HEK293 (cell line): ENCODE measurements around the gene MRPL30.
A peak's percentile ranks its signal among the peaks of the same experiment; 100 is the strongest.

ENCODE experiments used
- BCL11A ChIP-seq: fragments of 450-650 bp; formaldehyde crosslinking; IDR thresholded peaks from 2 replicates; pipeline ENCODE4 v1.5.1; 2016; ENCODE audit warnings: low read depth, missing biosample characterization, missing genetic modification characterization
- GLIS1 ChIP-seq: fragments of 450-650 bp; formaldehyde crosslinking; IDR thresholded peaks from 2 replicates; pipeline ENCODE4 v1.5.1; 2016; ENCODE audit warnings: missing biosample characterization, missing genetic modification characterization
- HOXA7 ChIP-seq: sonication (generic); formaldehyde crosslinking; IDR thresholded peaks from 2 replicates; pipeline ENCODE4 v1.8.1; 2022; ENCODE audit warnings: missing genetic modification reagents, borderline replicate concordance
- HOXD13 ChIP-seq: sonication (generic); formaldehyde crosslinking; IDR thresholded peaks from 2 replicates; pipeline ENCODE4 v1.8.0; 2022; ENCODE audit warnings: missing genetic modification reagents, borderline replicate concordance
- IKZF3 ChIP-seq: fragments of 450-650 bp; IDR thresholded peaks from 2 replicates; pipeline ENCODE4 v1.5.0; 2018; ENCODE audit warnings: missing biosample characterization, mild to moderate bottlenecking, missing genetic modification characterization, moderate library complexity
- KLF16 ChIP-seq: fragments of 450-650 bp; formaldehyde crosslinking; IDR thresholded peaks from 2 replicates; pipeline ENCODE4 v1.5.1; 2017; ENCODE audit warnings: missing biosample characterization, missing genetic modification characterization
- KLF7 ChIP-seq: fragments of 450-650 bp; formaldehyde crosslinking; IDR thresholded peaks from 2 replicates; pipeline ENCODE4 v1.5.1; 2016; ENCODE audit warnings: missing biosample characterization, missing genetic modification characterization, borderline replicate concordance
- MYNN ChIP-seq: fragments of 450-650 bp; formaldehyde crosslinking; IDR thresholded peaks from 2 replicates; pipeline ENCODE4 v1.5.1; 2016; ENCODE audit warnings: missing biosample characterization, missing genetic modification characterization, borderline replicate concordance
- SALL2 ChIP-seq: fragments of 450-650 bp; formaldehyde crosslinking; IDR thresholded peaks from 2 replicates; pipeline ENCODE4 v1.5.0; 2017; ENCODE audit warnings: missing biosample characterization, mild to moderate bottlenecking, missing genetic modification characterization, borderline replicate concordance
- SP3 ChIP-seq: fragments of 450-650 bp; formaldehyde crosslinking; IDR thresholded peaks from 2 replicates; pipeline ENCODE4 v1.5.1; 2016; ENCODE audit warnings: missing biosample characterization, missing genetic modification characterization
- ZBTB8A ChIP-seq: fragments of 450-650 bp; formaldehyde crosslinking; IDR thresholded peaks from 2 replicates; pipeline ENCODE4 v1.5.1; 2016; ENCODE audit warnings: missing biosample characterization, missing genetic modification characterization
- ZFP3 ChIP-seq: fragments of 450-650 bp; formaldehyde crosslinking; IDR thresholded peaks from 2 replicates; pipeline ENCODE4 v1.5.1; 2016; ENCODE audit warnings: low read depth, missing biosample characterization, missing genetic modification characterization
- ZIC2 ChIP-seq: fragments of 450-650 bp; formaldehyde crosslinking; IDR thresholded peaks from 2 replicates; pipeline ENCODE4 v1.5.1; 2016; ENCODE audit warnings: missing biosample characterization, missing genetic modification characterization
- ZNF175 ChIP-seq: fragments of 450-650 bp; formaldehyde crosslinking; IDR thresholded peaks from 2 replicates; pipeline ENCODE4 v1.5.1; 2016; ENCODE audit warnings: missing biosample characterization, missing genetic modification characterization
- ZNF221 ChIP-seq: fragments of 450-650 bp; formaldehyde crosslinking; IDR thresholded peaks from 2 replicates; pipeline ENCODE4 v1.5.1; 2017; ENCODE audit warnings: missing biosample characterization, missing genetic modification characterization, borderline replicate concordance
- ZNF266 ChIP-seq: fragments of 450-650 bp; formaldehyde crosslinking; IDR thresholded peaks from 2 replicates; pipeline ENCODE4 v1.5.1; 2016; ENCODE audit warnings: missing biosample characterization, missing genetic modification characterization, low read depth
- ZNF354C ChIP-seq: fragments of 450-650 bp; formaldehyde crosslinking; IDR thresholded peaks from 2 replicates; pipeline ENCODE4 v1.5.1; 2016; ENCODE audit warnings: missing biosample characterization, missing genetic modification characterization, low read depth, borderline replicate concordance
- ZNF473 ChIP-seq: fragments of 450-650 bp; formaldehyde crosslinking; IDR thresholded peaks from 2 replicates; pipeline ENCODE4 v1.5.1; 2017; ENCODE audit warnings: missing biosample characterization, missing genetic modification characterization
- ZNF521 ChIP-seq: fragments of 450-650 bp; formaldehyde crosslinking; IDR thresholded peaks from 2 replicates; pipeline ENCODE4 v1.5.1; 2017; ENCODE audit warnings: missing biosample characterization, mild to moderate bottlenecking, missing genetic modification characterization
- ZNF571 ChIP-seq: fragments of 450-650 bp; formaldehyde crosslinking; IDR thresholded peaks from 2 replicates; pipeline ENCODE4 v1.5.0; 2017; ENCODE audit warnings: missing biosample characterization, missing genetic modification characterization
- ZNF585B ChIP-seq: fragments of 450-650 bp; formaldehyde crosslinking; IDR thresholded peaks from 2 replicates; pipeline ENCODE4 v1.5.1; 2016; ENCODE audit warnings: missing biosample characterization, missing genetic modification characterization
- ZNF747 ChIP-seq: fragments of 450-650 bp; formaldehyde crosslinking; IDR thresholded peaks from 2 replicates; pipeline ENCODE4 v1.5.1; 2016; ENCODE audit warnings: missing biosample characterization, missing genetic modification characterization
- ZNF776 ChIP-seq: fragments of 450-650 bp; formaldehyde crosslinking; IDR thresholded peaks from 2 replicates; pipeline ENCODE4 v1.5.0; 2017; ENCODE audit warnings: missing biosample characterization, missing genetic modification characterization, borderline replicate concordance
- ZNF791 ChIP-seq: fragments of 450-650 bp; formaldehyde crosslinking; IDR thresholded peaks from 2 replicates; pipeline ENCODE4 v1.5.1; 2016; ENCODE audit warnings: missing biosample characterization, missing genetic modification characterization
- ZSCAN23 ChIP-seq: fragments of 450-650 bp; formaldehyde crosslinking; IDR thresholded peaks from 2 replicates; pipeline ENCODE4 v1.5.1; 2016; ENCODE audit warnings: missing biosample characterization, missing genetic modification characterization
- ZXDB ChIP-seq: fragments of 450-650 bp; formaldehyde crosslinking; IDR thresholded peaks from 2 replicates; pipeline ENCODE4 v1.5.1; 2016; ENCODE audit warnings: missing biosample characterization, missing genetic modification characterization
- TF ChIP-seq, protein P1 (sequence below): fragments of 450-650 bp; formaldehyde crosslinking; IDR thresholded peaks from 2 replicates; pipeline ENCODE4 v1.5.1; 2016; ENCODE audit warnings: missing biosample characterization, missing genetic modification characterization, borderline replicate concordance
- TF ChIP-seq, protein P2 (sequence below): fragments of 450-650 bp; formaldehyde crosslinking; IDR thresholded peaks from 2 replicates; pipeline ENCODE4 v1.5.1; 2016; ENCODE audit warnings: missing biosample characterization, missing genetic modification characterization
- TF ChIP-seq, protein P3 (sequence below): fragments of 450-650 bp; formaldehyde crosslinking; IDR thresholded peaks from 2 replicates; pipeline ENCODE4 v1.5.1; 2016; ENCODE audit warnings: missing biosample characterization, missing genetic modification characterization
- TF ChIP-seq, protein P4 (sequence below): fragments of 450-650 bp; formaldehyde crosslinking; IDR thresholded peaks from 2 replicates; pipeline ENCODE4 v1.5.1; 2016; ENCODE audit warnings: missing biosample characterization, missing genetic modification characterization
- TF ChIP-seq, protein P5 (sequence below): fragments of 450-650 bp; formaldehyde crosslinking; IDR thresholded peaks from 2 replicates; pipeline ENCODE4 v1.5.1; 2016; ENCODE audit warnings: missing biosample characterization, missing genetic modification characterization

Gene MRPL30

DNA sequence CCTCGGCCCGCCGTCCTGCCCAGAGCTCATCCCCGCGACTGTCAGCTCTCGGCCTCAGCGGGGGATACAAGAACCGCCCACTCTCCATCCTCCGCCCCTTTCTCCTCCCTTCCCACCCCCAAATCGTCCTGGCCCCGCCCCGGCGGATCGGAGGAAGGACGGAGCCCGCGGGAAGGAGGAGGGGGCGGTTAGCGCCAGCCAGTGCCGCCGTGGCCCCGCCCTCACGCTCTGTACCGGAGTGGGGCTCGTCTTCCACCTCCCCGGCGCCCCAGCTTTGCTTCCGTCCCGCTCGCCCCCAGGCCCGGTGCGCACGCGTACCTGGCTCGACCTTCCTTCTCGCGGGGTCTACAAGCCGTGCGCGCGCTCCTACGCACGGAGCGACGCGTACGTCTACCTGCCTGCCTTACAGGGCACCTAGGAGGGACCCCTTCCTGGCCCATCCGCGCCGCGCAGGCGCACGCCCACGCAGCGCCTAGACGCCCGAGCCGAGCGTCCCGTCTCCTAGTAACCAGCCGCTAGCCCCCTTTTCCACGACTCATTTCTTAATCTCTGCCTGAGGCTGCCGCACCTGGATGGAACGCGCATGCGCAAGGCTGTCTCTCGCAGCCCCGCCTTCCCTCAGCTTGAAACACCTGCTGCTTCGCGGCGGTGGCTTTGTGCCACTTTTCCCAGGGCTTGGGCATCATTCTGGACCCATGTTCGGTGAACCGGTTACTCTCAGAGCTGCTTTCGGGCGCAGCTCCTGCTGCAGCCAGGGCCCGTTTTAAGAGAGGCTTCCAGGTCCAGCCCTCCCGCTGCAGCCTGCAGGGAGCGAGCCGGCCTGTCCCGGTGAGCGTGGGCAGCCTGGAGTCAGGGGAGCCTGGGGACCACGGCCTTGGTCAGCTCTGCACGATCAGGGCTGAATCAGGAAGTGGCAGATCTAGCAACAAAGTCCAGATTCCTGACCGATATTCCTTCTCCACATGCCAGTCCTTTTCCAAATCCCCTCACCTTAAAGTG lies 39.6 kb upstream of the MRPL30 start, which contains the start of gene C2orf15 (continued):
- TF ChIP-seq, protein P1, sequence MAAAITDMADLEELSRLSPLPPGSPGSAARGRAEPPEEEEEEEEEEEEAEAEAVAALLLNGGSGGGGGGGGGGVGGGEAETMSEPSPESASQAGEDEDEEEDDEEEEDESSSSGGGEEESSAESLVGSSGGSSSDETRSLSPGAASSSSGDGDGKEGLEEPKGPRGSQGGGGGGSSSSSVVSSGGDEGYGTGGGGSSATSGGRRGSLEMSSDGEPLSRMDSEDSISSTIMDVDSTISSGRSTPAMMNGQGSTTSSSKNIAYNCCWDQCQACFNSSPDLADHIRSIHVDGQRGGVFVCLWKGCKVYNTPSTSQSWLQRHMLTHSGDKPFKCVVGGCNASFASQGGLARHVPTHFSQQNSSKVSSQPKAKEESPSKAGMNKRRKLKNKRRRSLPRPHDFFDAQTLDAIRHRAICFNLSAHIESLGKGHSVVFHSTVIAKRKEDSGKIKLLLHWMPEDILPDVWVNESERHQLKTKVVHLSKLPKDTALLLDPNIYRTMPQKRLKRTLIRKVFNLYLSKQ, result no peak
- no peak for TF ChIP-seq SALL2 (tag by site-specific recombination)
- peak; percentile 4; the same call in 1 of the 2 replicates for TF ChIP-seq KLF16 (tag by site-specific recombination)
- 0 out of 2 replicates have a peak, but pooled peaks have one; percentile 13 for TF ChIP-seq IKZF3 (tag by site-specific recombination)
- peak; percentile 78 for TF ChIP-seq ZBTB8A (tag by site-specific recombination)
- no peak for TF ChIP-seq ZNF354C (tag by site-specific recombination)
- TF ChIP-seq, protein P2, sequence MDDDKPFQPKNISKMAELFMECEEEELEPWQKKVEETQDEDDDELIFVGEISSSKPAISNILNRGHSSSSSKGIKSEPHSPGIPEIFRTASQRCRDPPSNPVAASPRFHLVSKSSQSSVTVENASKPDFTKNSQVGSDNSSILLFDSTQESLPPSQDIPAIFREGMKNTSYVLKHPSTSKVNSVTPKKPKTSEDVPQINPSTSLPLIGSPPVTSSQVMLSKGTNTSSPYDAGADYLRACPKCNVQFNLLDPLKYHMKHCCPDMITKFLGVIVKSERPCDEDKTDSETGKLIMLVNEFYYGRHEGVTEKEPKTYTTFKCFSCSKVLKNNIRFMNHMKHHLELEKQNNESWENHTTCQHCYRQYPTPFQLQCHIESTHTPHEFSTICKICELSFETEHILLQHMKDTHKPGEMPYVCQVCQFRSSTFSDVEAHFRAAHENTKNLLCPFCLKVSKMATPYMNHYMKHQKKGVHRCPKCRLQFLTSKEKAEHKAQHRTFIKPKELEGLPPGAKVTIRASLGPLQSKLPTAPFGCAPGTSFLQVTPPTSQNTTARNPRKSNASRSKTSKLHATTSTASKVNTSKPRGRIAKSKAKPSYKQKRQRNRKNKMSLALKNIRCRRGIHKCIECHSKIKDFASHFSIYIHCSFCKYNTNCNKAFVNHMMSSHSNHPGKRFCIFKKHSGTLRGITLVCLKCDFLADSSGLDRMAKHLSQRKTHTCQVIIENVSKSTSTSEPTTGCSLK (tag by site-specific recombination), result no peak
- peak; percentile 86 for TF ChIP-seq GLIS1 (tag by site-specific recombination)
- TF ChIP-seq ZNF175 (tag by site-specific recombination), result no peak
- TF ChIP-seq BCL11A, result no peak
- no peak for TF ChIP-seq ZNF747 (tag by site-specific recombination)
- TF ChIP-seq ZSCAN23 (tag by site-specific recombination), result no peak
- TF ChIP-seq, protein P3, sequence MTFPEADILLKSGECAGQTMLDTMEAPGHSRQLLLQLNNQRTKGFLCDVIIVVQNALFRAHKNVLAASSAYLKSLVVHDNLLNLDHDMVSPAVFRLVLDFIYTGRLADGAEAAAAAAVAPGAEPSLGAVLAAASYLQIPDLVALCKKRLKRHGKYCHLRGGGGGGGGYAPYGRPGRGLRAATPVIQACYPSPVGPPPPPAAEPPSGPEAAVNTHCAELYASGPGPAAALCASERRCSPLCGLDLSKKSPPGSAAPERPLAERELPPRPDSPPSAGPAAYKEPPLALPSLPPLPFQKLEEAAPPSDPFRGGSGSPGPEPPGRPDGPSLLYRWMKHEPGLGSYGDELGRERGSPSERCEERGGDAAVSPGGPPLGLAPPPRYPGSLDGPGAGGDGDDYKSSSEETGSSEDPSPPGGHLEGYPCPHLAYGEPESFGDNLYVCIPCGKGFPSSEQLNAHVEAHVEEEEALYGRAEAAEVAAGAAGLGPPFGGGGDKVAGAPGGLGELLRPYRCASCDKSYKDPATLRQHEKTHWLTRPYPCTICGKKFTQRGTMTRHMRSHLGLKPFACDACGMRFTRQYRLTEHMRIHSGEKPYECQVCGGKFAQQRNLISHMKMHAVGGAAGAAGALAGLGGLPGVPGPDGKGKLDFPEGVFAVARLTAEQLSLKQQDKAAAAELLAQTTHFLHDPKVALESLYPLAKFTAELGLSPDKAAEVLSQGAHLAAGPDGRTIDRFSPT (tag by site-specific recombination), result peak; percentile 91
- TF ChIP-seq, protein P4, sequence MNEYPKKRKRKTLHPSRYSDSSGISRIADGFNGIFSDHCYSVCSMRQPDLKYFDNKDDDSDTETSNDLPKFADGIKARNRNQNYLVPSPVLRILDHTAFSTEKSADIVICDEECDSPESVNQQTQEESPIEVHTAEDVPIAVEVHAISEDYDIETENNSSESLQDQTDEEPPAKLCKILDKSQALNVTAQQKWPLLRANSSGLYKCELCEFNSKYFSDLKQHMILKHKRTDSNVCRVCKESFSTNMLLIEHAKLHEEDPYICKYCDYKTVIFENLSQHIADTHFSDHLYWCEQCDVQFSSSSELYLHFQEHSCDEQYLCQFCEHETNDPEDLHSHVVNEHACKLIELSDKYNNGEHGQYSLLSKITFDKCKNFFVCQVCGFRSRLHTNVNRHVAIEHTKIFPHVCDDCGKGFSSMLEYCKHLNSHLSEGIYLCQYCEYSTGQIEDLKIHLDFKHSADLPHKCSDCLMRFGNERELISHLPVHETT (tag by site-specific recombination), result no peak
- 0 out of 2 replicates have a peak, but pooled peaks have one; percentile 31 for TF ChIP-seq ZIC2 (tag by site-specific recombination)
- no peak for TF ChIP-seq KLF7
- TF ChIP-seq ZNF473, result no peak
- no peak for TF ChIP-seq ZNF221 (tag by site-specific recombination)
- TF ChIP-seq ZNF791 (tag by site-specific recombination), result no peak
- TF ChIP-seq ZFP3 (tag by site-specific recombination), result no peak
- no peak for TF ChIP-seq ZNF521
- TF ChIP-seq ZNF585B (tag by site-specific recombination), result no peak
- no peak for TF ChIP-seq HOXD13 (CRISPR knock-in tag)
- TF ChIP-seq ZNF571 (tag by site-specific recombination), result no peak
- TF ChIP-seq HOXA7 (CRISPR knock-in tag), result no peak
- TF ChIP-seq, protein P5, sequence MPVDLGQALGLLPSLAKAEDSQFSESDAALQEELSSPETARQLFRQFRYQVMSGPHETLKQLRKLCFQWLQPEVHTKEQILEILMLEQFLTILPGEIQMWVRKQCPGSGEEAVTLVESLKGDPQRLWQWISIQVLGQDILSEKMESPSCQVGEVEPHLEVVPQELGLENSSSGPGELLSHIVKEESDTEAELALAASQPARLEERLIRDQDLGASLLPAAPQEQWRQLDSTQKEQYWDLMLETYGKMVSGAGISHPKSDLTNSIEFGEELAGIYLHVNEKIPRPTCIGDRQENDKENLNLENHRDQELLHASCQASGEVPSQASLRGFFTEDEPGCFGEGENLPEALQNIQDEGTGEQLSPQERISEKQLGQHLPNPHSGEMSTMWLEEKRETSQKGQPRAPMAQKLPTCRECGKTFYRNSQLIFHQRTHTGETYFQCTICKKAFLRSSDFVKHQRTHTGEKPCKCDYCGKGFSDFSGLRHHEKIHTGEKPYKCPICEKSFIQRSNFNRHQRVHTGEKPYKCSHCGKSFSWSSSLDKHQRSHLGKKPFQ (tag by site-specific recombination), result no peak
- TF ChIP-seq ZNF266 (tag by site-specific recombination), result no peak
- TF ChIP-seq SP3 (tag by site-specific recombination), result peak; percentile 98
- TF ChIP-seq MYNN (tag by site-specific recombination), result no peak
- no peak for TF ChIP-seq ZNF776
- TF ChIP-seq ZXDB (tag by site-specific recombination), result no peak
